HG03442 (cell line): Measurements from ENCODE around the gene UGT1A6.

Experiments used
- ATAC-seq: cut with Tn5 transposase; IDR thresholded peaks from one replicate; pipeline ENCODE4 v1.9.1; 2021; ENCODE audit warnings: mild to moderate bottlenecking, moderate library complexity; ENCODE audit not compliant: unreplicated experiment

The UGT1A6 gene

GRCh38 chr2:233817361-233817911 is 124.7 kb downstream of the UGT1A6 start:
- ATAC-seq, result no peak

GRCh38 chr2:233817995-233818638 is 125.4 kb downstream of the UGT1A6 start:
- ATAC-seq, result no peak

GRCh38 chr2:233818639-233819621 is 126.2 kb downstream of the UGT1A6 start:
- ATAC-seq, result no peak

GRCh38 chr2:233819884-233820773 is 127.4 kb downstream of the UGT1A6 start:
- ATAC-seq, result no peak

- no peak for ATAC-seq
Observed at GRCh38 chr2:233820774-233821105, 128.1 kb downstream of the UGT1A6 start.

GRCh38 chr2:233821196-233821595 is 128.5 kb downstream of the UGT1A6 start:
- no peak for ATAC-seq

- no peak for ATAC-seq
Observed at GRCh38 chr2:233821709-233822100, 129.0 kb downstream of the UGT1A6 start.

GRCh38 chr2:233822101-233822771 is 129.5 kb downstream of the UGT1A6 start:
- no peak for ATAC-seq
